Measurements from ENCODE around the gene NINJ2. TPM values are rescaled to one million over a fixed set of nuclear protein-coding genes. Genes with fewer than 3 reads are reported as not detected.
A peak's percentile ranks its signal among the peaks of the same experiment; 100 is the strongest.

Gene NINJ2
- total RNA-seq, 4 donors from 2014 or later, result 2.2 to 14.9 (median 4.5) TPM

- no peaks in the 10 kb centered on the region for H3K9me3 ChIP-seq
- no peak overlapping the region for H3K4me3 ChIP-seq
- H3K4me1 ChIP-seq, result peaks cover 16 to 69% (median 25%) of the 10 kb centered on the region in 3 donors
- 43 to 60% methylated on average over 4 of the region's 4 CpGs for WGBS, 2 donors
- intact Hi-C loops (cut with DNase I), result no loop called here
- H3K36me3 ChIP-seq, result no peaks in the 10 kb centered on the region
- H3K27me3 ChIP-seq, result peaks cover 0 to 17% (median 0%) of the 10 kb centered on the region in 4 donors
- DNase-seq, result no peak
- no peak for TF ChIP-seq CTCF (IDR thresholded peaks at IDR 0.05)
- peak in 1 of 4 donors; percentile 35 for TF ChIP-seq POLR2A (IDR thresholded peaks at IDR 0.05)
- H3K27ac ChIP-seq, result peak overlapping the region in 3 of 4 donors; percentile 78 to 90 (median 89)
Measured at GRCh38 chr12:537772-538171, 125.5 kb downstream of the NINJ2 start.

GRCh38 chr12:536751-537245 is 126.4 kb downstream of the NINJ2 start:
- intact Hi-C loops (cut with DNase I), result no loop called here
- H3K4me3 ChIP-seq, result no peak overlapping the region
- peaks cover 0 to 9% (median 0%) of the 10 kb centered on the region in 3 donors for H3K9me3 ChIP-seq
- peaks cover 10 to 71% (median 33%) of the 10 kb centered on the region in 3 donors for H3K4me1 ChIP-seq
- 72 to 73% methylated on average over 3 of the region's 3 CpGs for WGBS, 2 donors
- no peak for DNase-seq
- H3K27me3 ChIP-seq, result peaks cover 0 to 17% (median 0%) of the 10 kb centered on the region in 4 donors
- H3K27ac ChIP-seq, result peak overlapping the region in 3 of 4 donors; percentile 68 to 89 (median 68)
- TF ChIP-seq CTCF (IDR thresholded peaks at IDR 0.05) (no peak), POLR2A (IDR thresholded peaks at IDR 0.05) (no peak)
- no peaks in the 10 kb centered on the region for H3K36me3 ChIP-seq

- Histone ChIP-seq H3K4me3 (no peak overlapping the region), H3K4me1 (peaks cover 6 to 71% (median 37%) of the 10 kb centered on the region in 3 donors), H3K9me3 (peaks cover 0 to 9% (median 0%) of the 10 kb centered on the region in 3 donors), H3K27ac (no peak overlapping the region), H3K36me3 (no peaks in the 10 kb centered on the region), H3K27me3 (peaks cover 0 to 17% (median 0%) of the 10 kb centered on the region in 4 donors)
- no peak for TF ChIP-seq POLR2A (IDR thresholded peaks at IDR 0.05)
- no peak for TF ChIP-seq CTCF (IDR thresholded peaks at IDR 0.05)
- WGBS, 2 donors, result 91 to 96% methylated on average over 4 to 7 of the region's 7 CpGs
- no peak for DNase-seq
- intact Hi-C loops (cut with DNase I), result no loop called here
Measured at GRCh38 chr12:535396-535795, 127.8 kb downstream of the NINJ2 start.

- Histone ChIP-seq H3K4me1 (peaks cover 10 to 64% (median 34%) of the 10 kb centered on the region in 3 donors), H3K27ac (peak overlapping the region in 1 of 4 donors; percentile 85), H3K4me3 (no peak overlapping the region), H3K27me3 (peaks cover 0 to 17% (median 0%) of the 10 kb centered on the region in 4 donors), H3K9me3 (peaks cover 0 to 9% (median 0%) of the 10 kb centered on the region in 3 donors), H3K36me3 (no peaks in the 10 kb centered on the region)
- DNase-seq, result no peak
- intact Hi-C loops (cut with DNase I), result no loop called here
- TF ChIP-seq CTCF (IDR thresholded peaks at IDR 0.05) (no peak), POLR2A (IDR thresholded peaks at IDR 0.05) (no peak)
- WGBS, 2 donors, result 88 to 90% methylated on average over 6 to 9 of the region's 14 CpGs
Measured at GRCh38 chr12:534216-534615, 129.0 kb downstream of the NINJ2 start.

- whole genome bisulfite sequencing, 2 donors, result 87 to 90% methylated on average over 3 to 11 of the region's 14 CpGs
- peaks cover 0 to 17% (median 0%) of the 10 kb centered on the region in 4 donors for H3K27me3 ChIP-seq
- H3K4me1 ChIP-seq, result peaks cover 5 to 59% (median 29%) of the 10 kb centered on the region in 3 donors
- H3K36me3 ChIP-seq, result no peaks in the 10 kb centered on the region
- peak overlapping the region in 3 of 4 donors; percentile 72 to 85 (median 85) for H3K27ac ChIP-seq
- intact Hi-C loops (cut with DNase I), result no loop called here
- DNase-seq, result no peak
- TF ChIP-seq CTCF (IDR thresholded peaks at IDR 0.05) (no peak), POLR2A (IDR thresholded peaks at IDR 0.05) (no peak)
- H3K9me3 ChIP-seq, result peaks cover 0 to 9% (median 0%) of the 10 kb centered on the region in 3 donors
- H3K4me3 ChIP-seq, result no peak overlapping the region
Measured at GRCh38 chr12:533718-534117, 129.5 kb downstream of the NINJ2 start.

Measured in esophagus squamous epithelium (tissue), 5 donors.